ENCODE measurements around the gene PC.

PC gene

DNA sequence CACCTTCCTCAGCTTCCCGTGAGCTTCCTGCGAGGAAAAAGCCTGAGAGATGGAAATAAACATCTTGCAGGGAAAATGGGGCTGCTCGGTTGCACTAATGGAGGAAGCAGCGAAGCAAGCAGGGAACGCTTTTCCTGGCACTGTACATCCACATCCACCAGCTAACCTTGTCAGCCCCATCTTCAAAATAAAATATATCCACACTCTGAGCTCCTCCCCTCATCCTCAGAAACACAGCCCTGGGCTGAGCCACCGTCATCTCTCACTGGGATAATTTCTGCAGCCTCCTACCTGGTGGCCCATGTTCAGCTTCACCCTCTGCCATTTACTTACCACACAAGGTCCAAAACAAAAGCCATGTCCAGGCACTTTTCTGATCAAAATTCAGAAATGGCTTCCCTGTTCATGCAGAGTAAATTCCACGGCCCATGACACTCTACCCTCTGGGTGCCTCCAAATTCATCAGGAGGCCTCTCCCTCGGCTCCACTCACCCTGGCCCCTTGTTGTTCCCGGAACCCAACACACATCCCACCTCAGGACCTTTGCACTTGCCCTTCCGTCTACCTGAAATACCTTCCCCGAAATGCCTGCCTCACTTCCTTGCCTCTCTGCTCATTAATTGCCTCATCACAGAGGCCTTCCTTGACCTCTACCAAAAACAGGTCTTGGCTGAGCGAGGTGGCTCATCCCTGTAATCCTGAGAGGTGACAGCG, 29.9 kb upstream of the PC start:
- Histone ChIP-seq H3K27me3 (no peaks in the 10 kb centered on the region), H3K4me1 (peaks cover 0 to 29% (median 13%) of the 10 kb centered on the region in 4 donors), H3K36me3 (no peaks in the 10 kb centered on the region), H3K27ac (no peak overlapping the region), H3K4me3 (no peak overlapping the region), H3K9me3 (no peaks in the 10 kb centered on the region)
- intact Hi-C loops (cut with DNase I; ENCODE audit: low total_unique reads) = no loop called here
- no peak for DNase-seq
- TF ChIP-seq, protein P1, sequence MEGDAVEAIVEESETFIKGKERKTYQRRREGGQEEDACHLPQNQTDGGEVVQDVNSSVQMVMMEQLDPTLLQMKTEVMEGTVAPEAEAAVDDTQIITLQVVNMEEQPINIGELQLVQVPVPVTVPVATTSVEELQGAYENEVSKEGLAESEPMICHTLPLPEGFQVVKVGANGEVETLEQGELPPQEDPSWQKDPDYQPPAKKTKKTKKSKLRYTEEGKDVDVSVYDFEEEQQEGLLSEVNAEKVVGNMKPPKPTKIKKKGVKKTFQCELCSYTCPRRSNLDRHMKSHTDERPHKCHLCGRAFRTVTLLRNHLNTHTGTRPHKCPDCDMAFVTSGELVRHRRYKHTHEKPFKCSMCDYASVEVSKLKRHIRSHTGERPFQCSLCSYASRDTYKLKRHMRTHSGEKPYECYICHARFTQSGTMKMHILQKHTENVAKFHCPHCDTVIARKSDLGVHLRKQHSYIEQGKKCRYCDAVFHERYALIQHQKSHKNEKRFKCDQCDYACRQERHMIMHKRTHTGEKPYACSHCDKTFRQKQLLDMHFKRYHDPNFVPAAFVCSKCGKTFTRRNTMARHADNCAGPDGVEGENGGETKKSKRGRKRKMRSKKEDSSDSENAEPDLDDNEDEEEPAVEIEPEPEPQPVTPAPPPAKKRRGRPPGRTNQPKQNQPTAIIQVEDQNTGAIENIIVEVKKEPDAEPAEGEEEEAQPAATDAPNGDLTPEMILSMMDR (IDR thresholded peaks at IDR 0.05) = no peak

DNA sequence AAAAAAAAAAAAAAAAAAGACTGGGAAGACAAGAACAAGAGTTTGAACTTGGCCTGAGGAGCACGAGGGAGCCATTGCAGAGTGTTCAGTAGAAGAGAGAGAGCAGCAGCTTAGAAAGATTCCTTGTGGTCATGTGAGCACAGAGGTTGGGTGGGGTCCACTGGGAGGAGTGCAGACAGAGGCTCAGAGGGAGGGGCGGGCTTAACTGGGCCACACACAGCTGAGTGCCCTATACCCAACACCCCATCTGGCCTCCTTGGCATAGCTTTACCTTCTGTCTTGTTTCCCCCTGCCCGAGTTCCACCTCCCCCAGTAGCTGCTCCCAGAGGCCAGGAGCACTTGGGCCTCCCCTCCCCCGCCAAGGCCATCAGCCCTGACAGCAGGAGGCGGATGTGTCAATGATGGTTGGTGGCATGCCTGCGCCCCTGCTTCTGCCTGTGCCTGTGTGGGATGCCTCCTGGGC, 29.0 kb upstream of the PC start:
- Histone ChIP-seq H3K4me1 (peaks cover 0 to 31% (median 13%) of the 10 kb centered on the region in 4 donors), H3K4me3 (no peak overlapping the region), H3K27me3 (no peaks in the 10 kb centered on the region), H3K36me3 (no peaks in the 10 kb centered on the region), H3K9me3 (no peaks in the 10 kb centered on the region), H3K27ac (no peak overlapping the region)
- no peak for DNase-seq
- intact Hi-C loops (cut with DNase I; ENCODE audit: low total_unique reads) = no loop called here
- TF ChIP-seq, protein P1 (IDR thresholded peaks at IDR 0.05) = no peak

DNA sequence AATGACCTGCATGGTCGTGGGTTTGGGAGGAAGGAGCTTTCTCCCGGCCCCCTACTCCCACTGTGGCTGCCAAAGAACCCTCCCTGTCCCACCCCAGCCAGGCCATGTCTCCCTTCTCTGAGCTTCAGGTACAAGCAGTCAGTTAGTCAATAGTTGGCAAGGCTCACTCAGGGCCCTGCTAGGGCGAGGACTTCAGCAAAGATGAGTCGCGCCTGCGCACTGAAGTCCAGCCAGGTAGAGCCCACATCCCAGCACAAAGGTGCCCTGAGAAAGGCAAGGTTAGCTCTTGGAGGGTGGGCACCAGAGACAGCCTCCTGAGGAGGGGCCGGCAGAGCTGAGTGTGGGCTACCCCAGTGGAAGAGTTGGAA, 28.0 kb upstream of the PC start:
- DNase-seq = no peak
- Histone ChIP-seq H3K9me3 (no peaks in the 10 kb centered on the region), H3K36me3 (no peaks in the 10 kb centered on the region), H3K4me3 (no peak overlapping the region), H3K27me3 (no peaks in the 10 kb centered on the region), H3K27ac (no peak overlapping the region), H3K4me1 (peaks cover 0 to 41% (median 22%) of the 10 kb centered on the region in 4 donors)
- TF ChIP-seq, protein P1 (IDR thresholded peaks at IDR 0.05) = no peak
- intact Hi-C loops (cut with DNase I; ENCODE audit: low total_unique reads) = no loop called here

DNA sequence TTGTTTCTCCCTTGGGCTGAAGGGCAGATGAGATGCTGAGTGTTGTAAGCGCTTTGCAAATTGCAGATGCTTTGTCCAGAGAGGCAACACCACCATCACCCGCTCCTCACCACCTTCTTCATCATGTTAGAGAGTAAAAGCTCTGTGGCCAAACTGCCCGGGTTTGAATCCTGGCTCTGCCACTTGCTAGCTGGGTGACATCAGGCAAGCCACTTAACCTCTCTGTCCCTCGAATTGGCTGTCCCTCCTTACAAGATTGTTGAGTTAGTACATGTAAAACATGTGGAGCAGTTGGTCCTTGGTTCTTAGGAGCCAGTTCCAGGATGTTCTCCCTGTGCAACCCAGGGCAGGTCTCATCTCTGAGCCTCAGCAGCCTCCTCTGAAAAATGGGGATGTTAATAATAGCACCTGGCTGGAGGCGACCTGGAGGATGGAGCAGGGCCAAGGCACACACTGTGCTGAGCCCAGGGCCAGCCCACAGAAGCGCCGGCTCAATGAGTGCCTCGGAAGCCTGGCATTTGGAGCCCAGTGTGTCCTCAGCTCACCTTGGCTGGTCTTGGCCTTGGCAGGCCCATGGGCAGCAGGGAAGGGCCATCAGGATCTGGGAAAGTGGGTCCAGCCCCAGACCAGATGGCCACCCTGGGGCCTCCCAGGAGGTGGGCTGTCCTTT, 27.5 kb upstream of the PC start:
- peak overlapping the region in 1 of 2 donors; percentile 24 for H3K27ac ChIP-seq
- H3K36me3 ChIP-seq = no peaks in the 10 kb centered on the region
- TF ChIP-seq, protein P1 (IDR thresholded peaks at IDR 0.05) = no peak
- no peak overlapping the region for H3K4me3 ChIP-seq
- H3K9me3 ChIP-seq = no peaks in the 10 kb centered on the region
- H3K4me1 ChIP-seq = peaks cover 0 to 41% (median 25%) of the 10 kb centered on the region in 4 donors
- intact Hi-C loops (cut with DNase I; ENCODE audit: low total_unique reads) = no loop called here
- H3K27me3 ChIP-seq = no peaks in the 10 kb centered on the region
- peak in 1 of 2 donors; percentile 74 for DNase-seq

DNA sequence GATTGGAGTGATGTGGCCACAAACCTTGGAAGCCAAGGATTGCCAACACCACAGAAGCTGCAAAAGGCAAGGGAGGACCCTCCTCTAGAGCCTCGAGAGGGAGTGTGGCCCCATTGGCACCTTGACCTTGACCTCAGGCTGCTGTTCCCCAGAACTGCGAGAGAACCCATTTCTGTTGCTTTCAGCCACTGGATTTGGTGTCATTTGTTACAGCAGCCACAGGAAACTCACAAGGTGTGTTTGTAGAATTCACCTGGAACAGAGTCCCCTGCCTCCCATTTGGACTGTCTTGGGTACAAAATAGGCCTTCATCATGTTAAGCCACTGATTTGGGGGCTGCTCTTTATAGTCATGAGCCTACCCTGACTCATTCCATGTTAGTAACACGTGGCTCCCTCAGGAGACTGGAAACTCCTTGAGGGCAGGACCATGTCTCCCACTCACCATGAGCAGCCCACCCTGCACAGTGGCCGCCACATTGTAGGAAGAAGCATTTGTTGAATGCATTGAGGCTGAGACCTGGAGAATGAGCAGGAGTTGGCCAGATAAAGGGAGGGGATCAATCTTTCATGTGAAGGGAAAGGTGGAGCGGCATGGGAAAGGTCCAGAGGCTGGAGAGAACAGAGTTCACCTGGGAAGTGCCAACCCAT, 25.2 kb upstream of the PC start:
- intact Hi-C loops (cut with DNase I; ENCODE audit: low total_unique reads) = no loop called here
- no peak for DNase-seq
- Histone ChIP-seq H3K27ac (no peak overlapping the region), H3K9me3 (peaks cover 0 to 11% (median 5%) of the 10 kb centered on the region in 3 donors), H3K4me3 (no peak overlapping the region), H3K4me1 (peaks cover 0 to 41% (median 26%) of the 10 kb centered on the region in 4 donors), H3K36me3 (no peaks in the 10 kb centered on the region), H3K27me3 (no peaks in the 10 kb centered on the region)
- TF ChIP-seq, protein P1 (IDR thresholded peaks at IDR 0.05) = no peak

All from tibial artery (tissue), 4 donors.